Activated CD4-positive, alpha-beta T cell treated with anti-CD3 and anti-CD28 coated beads for 24 hours (primary cell): ENCODE measurements around the gene RBM5.

Source experiments
- DNase-seq, 2 donors: peaks; one replicate each; pipeline ENCODE4 v3.0.0-alpha.2; 2020; ENCODE audit warnings: low read depth in 2 of 2

RBM5 gene

GRCh38 chr3:50121072-50122032 lies 32.6 kb downstream of the RBM5 start:
- peak; percentile 47 to 66 for DNase-seq

DNA sequence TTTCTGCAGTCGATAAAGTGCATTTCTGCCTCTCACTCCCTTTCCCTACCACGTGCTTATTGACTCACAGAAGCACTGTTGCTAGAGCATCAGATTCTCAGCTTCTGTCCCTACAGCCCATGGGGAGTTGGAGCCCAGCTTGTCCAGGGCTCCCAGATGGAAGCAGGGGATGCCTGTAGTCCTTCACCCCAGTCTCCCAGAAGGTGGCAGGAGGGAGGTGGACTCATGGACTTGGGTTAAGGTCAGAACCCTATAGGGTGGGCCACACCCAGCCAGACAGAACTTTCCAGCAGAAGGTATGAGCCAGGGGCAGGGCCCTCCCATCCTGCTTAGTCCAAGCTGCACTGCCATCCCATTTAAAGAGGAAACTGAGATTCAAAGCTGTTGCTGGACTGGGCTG lies 33.4 kb downstream of the RBM5 start:
- no peak for DNase-seq

DNA sequence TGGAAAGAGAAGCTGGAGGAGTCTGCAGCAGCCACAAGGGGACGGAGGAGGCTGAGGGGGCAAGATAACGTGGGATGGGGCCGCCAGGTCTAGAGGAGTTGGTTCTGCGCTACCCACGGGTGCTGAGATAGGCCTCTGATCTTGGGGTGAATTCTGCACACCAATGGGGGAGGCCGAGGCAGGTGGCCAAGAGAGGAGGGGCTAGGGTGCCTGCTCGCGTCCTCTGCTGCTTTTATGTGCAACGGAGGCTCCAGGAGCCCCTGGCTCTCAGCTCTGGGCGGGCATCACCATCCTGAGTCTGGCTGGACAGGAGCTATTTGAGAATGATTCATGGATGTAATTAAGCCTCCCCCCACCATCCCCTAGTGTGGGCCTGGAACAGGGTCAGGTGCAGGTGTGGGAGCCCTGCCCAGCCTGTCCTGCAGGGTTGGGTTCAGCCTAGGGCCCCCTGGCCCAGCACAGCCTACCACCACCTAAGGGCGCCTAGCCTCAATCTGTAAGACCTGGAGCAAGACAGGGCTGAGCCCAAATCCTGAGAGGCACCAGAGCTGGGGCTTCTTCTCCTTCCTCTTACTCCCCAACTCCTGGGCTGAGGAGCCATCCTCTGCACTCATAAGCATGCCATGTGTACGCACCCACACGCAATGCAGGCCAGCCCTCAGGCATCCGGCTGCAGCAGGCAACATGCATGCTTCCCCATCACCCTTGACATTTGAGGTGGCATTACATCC lies 34.1 kb downstream of the RBM5 start:
- no peak for DNase-seq

- no peak for DNase-seq
These were observed 34.8 kb downstream of the RBM5 start for GRCh38 chr3:50123394-50124051.

DNA sequence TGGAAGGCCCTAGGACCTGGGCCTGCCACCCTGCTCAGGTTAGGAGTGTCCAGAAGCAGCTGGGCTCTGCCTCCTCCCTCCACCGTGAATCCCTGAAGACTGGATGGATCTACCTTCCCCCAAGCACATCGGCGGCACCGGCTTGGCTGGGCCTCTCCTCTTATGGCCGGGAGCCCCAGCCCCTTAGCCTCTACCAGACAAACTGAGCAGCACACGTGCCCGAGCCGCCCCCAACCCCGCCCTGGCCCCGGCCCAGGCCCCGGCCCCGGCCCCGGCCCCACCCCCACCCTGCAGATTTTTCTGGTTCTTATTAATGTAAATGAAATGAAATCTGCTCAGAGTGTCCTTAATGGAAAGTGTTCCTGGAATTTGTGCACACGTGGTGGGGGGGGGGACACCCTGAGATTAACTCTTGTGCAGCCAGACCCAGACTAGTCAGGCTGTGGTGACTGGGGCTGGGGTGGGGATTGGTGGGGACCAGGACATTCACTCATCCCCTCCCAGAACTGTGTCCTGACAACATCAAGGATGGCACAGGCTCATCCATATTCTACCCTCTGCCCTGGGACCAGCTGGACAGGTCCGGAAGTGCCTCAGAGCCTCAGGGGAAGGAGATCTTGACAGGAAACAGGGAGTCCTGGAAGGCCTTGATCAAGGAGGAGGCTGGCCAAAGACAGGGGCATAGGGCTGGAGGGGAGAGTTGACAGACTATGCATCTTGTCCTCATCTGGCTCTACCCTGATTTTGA lies 35.5 kb downstream of the RBM5 start:
- DNase-seq: no peak

- DNase-seq: no peak
These were observed 36.1 kb downstream of the RBM5 start for GRCh38 chr3:50124800-50125178.

DNA sequence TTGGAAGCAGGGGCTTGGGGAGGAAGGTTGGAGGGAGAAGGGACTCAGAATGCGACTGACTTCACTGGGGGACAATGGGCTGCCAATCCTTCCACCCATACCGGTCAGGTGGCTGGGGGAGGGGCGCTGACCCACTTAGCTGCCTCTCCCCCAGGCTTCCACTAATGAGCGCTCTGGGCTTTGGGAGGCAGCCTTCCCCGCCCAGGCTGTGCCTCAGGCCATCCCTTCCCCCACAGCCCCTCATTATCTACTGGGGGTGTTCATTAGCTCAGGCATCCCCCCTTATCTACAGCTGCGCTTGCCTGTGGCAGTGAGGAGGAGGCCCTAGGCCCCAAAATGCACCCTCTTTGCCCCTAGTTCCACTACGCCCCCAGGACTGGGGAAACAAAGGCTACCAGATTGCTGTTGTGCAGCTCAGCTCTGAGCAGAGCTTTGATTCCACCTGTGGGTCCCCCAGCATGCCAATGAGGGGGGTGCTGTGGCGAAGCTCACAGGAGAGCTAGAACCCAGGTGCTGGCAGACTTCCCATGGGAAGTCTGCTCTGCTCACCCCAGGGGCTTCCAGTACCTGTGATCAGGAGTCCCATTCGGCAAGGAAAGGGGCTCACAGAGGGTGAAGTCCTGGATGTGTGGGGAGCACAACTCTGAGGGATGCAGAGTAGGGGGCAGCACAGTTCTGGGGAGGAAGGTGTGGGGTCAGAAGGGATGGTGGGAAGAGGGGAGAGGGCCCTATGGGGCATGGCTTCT lies 37.0 kb downstream of the RBM5 start:
- no peak for DNase-seq

- DNase-seq: no peak
These were observed 37.8 kb downstream of the RBM5 start for GRCh38 chr3:50126287-50127211.

DNA sequence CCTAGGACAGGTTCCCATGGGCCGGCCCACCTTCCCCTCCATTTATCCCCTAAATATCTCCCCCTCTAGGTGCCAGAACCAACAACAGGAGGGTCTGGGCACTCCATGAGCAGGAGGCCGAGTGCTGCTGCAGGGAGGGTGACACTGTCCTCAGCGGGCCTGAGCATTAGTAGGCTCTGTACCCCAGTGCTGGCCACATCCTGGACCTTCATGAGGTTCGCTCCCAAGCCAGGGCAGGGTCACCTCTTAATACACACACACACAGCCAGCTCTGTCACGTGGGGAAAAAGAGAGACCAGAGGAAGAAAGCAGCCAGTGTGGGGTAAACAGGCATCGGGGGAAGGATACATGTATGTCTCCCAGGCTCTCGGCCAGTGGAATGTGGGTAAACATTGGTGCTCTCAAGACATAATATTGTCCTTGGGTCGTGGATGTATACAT lies 38.6 kb downstream of the RBM5 start:
- DNase-seq: no peak

DNA sequence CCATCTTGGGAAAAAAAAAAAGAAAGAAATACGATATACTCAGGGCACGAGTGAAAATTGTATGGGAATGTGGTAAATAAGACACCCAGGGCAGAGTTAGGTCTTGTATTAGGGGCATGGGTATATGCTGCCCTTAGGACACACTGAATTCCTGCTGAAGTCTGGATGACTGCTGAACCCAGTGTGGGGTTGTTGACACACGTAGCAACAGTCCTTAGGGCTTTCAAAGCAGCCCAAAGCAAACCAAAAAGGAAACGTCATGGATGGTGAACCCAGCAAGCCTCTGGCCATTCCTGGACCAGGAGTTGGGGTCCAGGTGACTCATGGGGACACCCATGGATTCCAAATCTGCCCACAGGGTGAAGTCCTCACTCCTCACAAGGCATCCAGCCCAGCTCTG lies 39.3 kb downstream of the RBM5 start:
- no peak for DNase-seq

GRCh38 chr3:50130436-50130835 lies 41.7 kb downstream of the RBM5 start:
- no peak for DNase-seq

GRCh38 chr3:50132421-50133282 lies 43.9 kb downstream of the RBM5 start:
- no peak for DNase-seq

DNA sequence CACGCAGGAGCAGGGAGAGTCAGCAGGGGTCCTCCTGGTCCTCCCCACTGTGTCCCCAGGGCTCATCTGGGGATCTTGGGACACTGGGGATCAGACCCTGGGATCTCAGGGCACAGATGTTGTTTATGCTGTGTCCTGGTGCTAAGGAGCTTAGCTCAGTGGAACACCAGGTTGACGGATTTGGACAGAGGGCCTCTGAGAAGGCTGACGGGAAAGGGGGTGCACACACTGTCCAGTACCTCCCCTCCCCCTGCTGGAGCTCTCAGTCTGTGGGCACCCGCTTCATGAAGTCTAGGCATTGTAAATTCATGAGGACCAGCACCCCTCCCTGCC lies 44.5 kb downstream of the RBM5 start:
- DNase-seq: no peak

GRCh38 chr3:50134367-50134766 lies 45.6 kb downstream of the RBM5 start:
- no peak for DNase-seq

- no peak for DNase-seq
These were observed 47.2 kb downstream of the RBM5 start for GRCh38 chr3:50135964-50136363.

- DNase-seq: no peak
These were observed 48.1 kb downstream of the RBM5 start for GRCh38 chr3:50136714-50137405.

GRCh38 chr3:50137531-50137930 lies 48.8 kb downstream of the RBM5 start:
- DNase-seq: no peak
